Endothelial cell of umbilical vein (primary cell): ENCODE results near the gene EID2B.

Experiments
- EZH2 ChIP-seq: IDR thresholded peaks from 2 replicates; pipeline ENCODE4 v1.6.1; 2012; ENCODE audit warnings: borderline replicate concordance, low read depth, mild to moderate bottlenecking, moderate library complexity, low read length, inconsistent platforms; ENCODE audit not compliant: severe bottlenecking
- FOS ChIP-seq: IDR thresholded peaks from 2 replicates; pipeline ENCODE4 v1.6.1; 2011; ENCODE audit warnings: mild to moderate bottlenecking, low read length, moderate library complexity, borderline replicate concordance; ENCODE audit not compliant: insufficient read depth
- GATA2 ChIP-seq: IDR thresholded peaks from 2 replicates; pipeline ENCODE4 v1.7.0; 2011; ENCODE audit warnings: low read depth, mild to moderate bottlenecking, moderate library complexity, mixed read lengths, low read length; ENCODE audit not compliant: insufficient read length, insufficient read depth
- JUN ChIP-seq: IDR thresholded peaks from 2 replicates; pipeline ENCODE4 v1.6.1; 2011; ENCODE audit warnings: borderline replicate concordance, low read depth; ENCODE audit not compliant: insufficient read length, insufficient read depth
- MYC ChIP-seq: IDR thresholded peaks from one replicate; pipeline ENCODE4 v1.6.1; 2011; ENCODE audit warnings: mild to moderate bottlenecking, low read depth, low read length
- POLR2A ChIP-seq: IDR thresholded peaks from 2 replicates; pipeline ENCODE4 v1.6.1; 2012; ENCODE audit warnings: low read depth, mild to moderate bottlenecking, control low read depth, low read length
- POLR2AphosphoS5 ChIP-seq: IDR thresholded peaks from 2 replicates; pipeline ENCODE4 v1.6.1; 2012; ENCODE audit warnings: low read depth, mild to moderate bottlenecking, control low read depth, low read length, moderate library complexity; ENCODE audit not compliant: insufficient read depth
- TF ChIP-seq, protein P1 (sequence below), 2 donors: IDR thresholded peaks; 1 replicate in 1 of 2; 2 replicates in 1 of 2; pipeline ENCODE4 v1.5.1; 2011; ENCODE audit warnings: low read length in 2 of 2, mild to moderate bottlenecking in 2 of 2, moderate library complexity in 2 of 2, control low read depth in 1 of 2, inconsistent platforms in 1 of 2, low read depth in 1 of 2; ENCODE audit not compliant: insufficient read depth in 1 of 2; ENCODE audit errors: extremely low read depth in 1 of 2
- TF ChIP-seq, protein P2 (sequence below): IDR thresholded peaks from 2 replicates; pipeline ENCODE4 v1.6.1; 2011; ENCODE audit not compliant: insufficient read depth, insufficient read length

DNA sequence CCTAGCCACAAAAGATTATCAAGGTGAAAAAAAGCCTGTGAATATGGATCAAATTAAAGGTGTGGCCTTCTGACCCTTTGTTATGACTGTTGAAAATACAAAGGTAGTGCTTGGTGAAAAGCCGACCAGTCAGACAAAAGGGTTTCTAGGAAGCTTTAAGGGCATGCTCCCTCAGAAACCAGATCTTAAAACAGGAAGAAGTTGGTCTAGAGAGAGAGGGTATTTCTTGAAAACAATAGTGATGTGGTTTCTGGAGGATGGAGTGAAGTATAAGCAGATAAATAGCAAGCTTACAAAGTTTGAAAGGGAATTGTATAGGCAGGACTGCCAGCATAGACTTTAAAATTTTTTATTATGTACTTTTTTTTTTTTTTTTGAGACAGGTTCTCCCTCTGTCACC lies 12.3 kb upstream of the EID2B start:
- TF ChIP-seq, protein P1, sequence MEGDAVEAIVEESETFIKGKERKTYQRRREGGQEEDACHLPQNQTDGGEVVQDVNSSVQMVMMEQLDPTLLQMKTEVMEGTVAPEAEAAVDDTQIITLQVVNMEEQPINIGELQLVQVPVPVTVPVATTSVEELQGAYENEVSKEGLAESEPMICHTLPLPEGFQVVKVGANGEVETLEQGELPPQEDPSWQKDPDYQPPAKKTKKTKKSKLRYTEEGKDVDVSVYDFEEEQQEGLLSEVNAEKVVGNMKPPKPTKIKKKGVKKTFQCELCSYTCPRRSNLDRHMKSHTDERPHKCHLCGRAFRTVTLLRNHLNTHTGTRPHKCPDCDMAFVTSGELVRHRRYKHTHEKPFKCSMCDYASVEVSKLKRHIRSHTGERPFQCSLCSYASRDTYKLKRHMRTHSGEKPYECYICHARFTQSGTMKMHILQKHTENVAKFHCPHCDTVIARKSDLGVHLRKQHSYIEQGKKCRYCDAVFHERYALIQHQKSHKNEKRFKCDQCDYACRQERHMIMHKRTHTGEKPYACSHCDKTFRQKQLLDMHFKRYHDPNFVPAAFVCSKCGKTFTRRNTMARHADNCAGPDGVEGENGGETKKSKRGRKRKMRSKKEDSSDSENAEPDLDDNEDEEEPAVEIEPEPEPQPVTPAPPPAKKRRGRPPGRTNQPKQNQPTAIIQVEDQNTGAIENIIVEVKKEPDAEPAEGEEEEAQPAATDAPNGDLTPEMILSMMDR (IDR thresholded peaks at IDR 0.05; ENCODE audit: extremely low read depth in 1 of 2, insufficient read depth in 1 of 2, low read depth in 1 of 2, low read length in 2 of 2): no peak
- no peak for TF ChIP-seq POLR2A
- TF ChIP-seq POLR2AphosphoS5: no peak
- no peak for TF ChIP-seq EZH2
- TF ChIP-seq, protein P2, sequence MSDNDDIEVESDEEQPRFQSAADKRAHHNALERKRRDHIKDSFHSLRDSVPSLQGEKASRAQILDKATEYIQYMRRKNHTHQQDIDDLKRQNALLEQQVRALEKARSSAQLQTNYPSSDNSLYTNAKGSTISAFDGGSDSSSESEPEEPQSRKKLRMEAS: no peak
- TF ChIP-seq JUN: no peak
- no peak for TF ChIP-seq GATA2
- no peak for TF ChIP-seq FOS
- no peak for TF ChIP-seq MYC
